Stimulated activated naive B cell treated with anti-CD40 and anti-IgM and Interleukin-4, amounts not matched to agents 10 μg/mL and 1 μg/mL and 100 μg/mL, for 72 hours (primary cell): ENCODE data around the gene SLC25A43.
A peak's percentile ranks its signal among the peaks of the same experiment; 100 is the strongest.

Experiments
- ATAC-seq, 2 donors: fragments of 150-1000 bp; cut with Tn5 transposase; replicated peaks; 2 replicates each; pipeline ENCODE4 v1.10.0; 2021; ENCODE audit warnings: moderate library complexity in 1 of 2
- DNase-seq: peaks from one replicate; pipeline ENCODE4 v3.0.0; 2021
- H3K27ac Mint-ChIP-seq: one replicate; pipeline ENCODE4 v1.8.0; 2022; ENCODE audit warnings: mild to moderate bottlenecking, mixed read lengths
- H3K27me3 Mint-ChIP-seq, 2 donors: one replicate each; pipeline ENCODE4 v1.8.0; 2022; ENCODE audit warnings: mixed read lengths in 2 of 2
- H3K36me3 Mint-ChIP-seq, 2 donors: one replicate each; pipeline ENCODE4 v1.8.0; 2022; ENCODE audit warnings: mixed read lengths in 2 of 2, mild to moderate bottlenecking in 1 of 2
- H3K4me1 Mint-ChIP-seq, 2 donors: one replicate each; pipeline ENCODE4 v1.8.0; 2022; ENCODE audit warnings: mixed read lengths in 2 of 2, mild to moderate bottlenecking in 1 of 2
- H3K4me3 Mint-ChIP-seq, 2 donors: one replicate each; pipeline ENCODE4 v1.8.0; 2022; ENCODE audit warnings: mild to moderate bottlenecking in 2 of 2, mixed read lengths in 2 of 2, moderate library complexity in 1 of 2
- H3K9me3 Mint-ChIP-seq, 2 donors: one replicate each; pipeline ENCODE4 v1.8.0; 2022; ENCODE audit warnings: mixed read lengths in 2 of 2, mild to moderate bottlenecking in 1 of 2

Gene SLC25A43

GRCh38 chrX:119467842-119468550 is 68.9 kb downstream of the SLC25A43 start, which contains the start of gene SLC25A5:
Gene SLC25A5, plus strand, starts transcription at chrX:119468444. Its CDS starts 72 bp downstream, at chrX:119468516.
- DNase-seq, result peak; percentile 79
- H3K4me1 Mint-ChIP-seq, result peaks cover 9 to 16% of the 10 kb centered on the region in 2 donors

GRCh38 chrX:119468551-119469312 is 69.6 kb downstream of the SLC25A43 start:
- Mint-ChIP-seq H3K4me3 (peak overlapping the region; percentile 89 to 96), H3K27me3 (no peaks in the 10 kb centered on the region), H3K4me1 (peaks cover 9 to 16% of the 10 kb centered on the region in 2 donors), H3K9me3 (no peaks in the 10 kb centered on the region), H3K36me3 (peaks cover 17 to 22% of the 10 kb centered on the region in 2 donors), H3K27ac (peak overlapping the region; percentile 97)
- ATAC-seq (peak; percentile 77), DNase-seq (peak; percentile 84)

More at GRCh38 chrX:119467842-119468550, 68.9 kb downstream of the SLC25A43 start, which contains the start of gene SLC25A5:
- Mint-ChIP-seq H3K27ac (peak within 1 kb of the TSS; percentile 97), H3K4me3 (peak within 1 kb of the TSS; percentile 89 to 96), H3K27me3 (no peaks in the 10 kb centered on the region), H3K36me3 (peaks cover 17 to 22% of the 10 kb centered on the region in 2 donors), H3K9me3 (no peaks in the 10 kb centered on the region)
- peak; percentile 88 to 90 for ATAC-seq

GRCh38 chrX:119469313-119469635 is 70.1 kb downstream of the SLC25A43 start:
- Mint-ChIP-seq H3K27ac (peak overlapping the region; percentile 97), H3K4me3 (peak overlapping the region; percentile 89 to 96), H3K9me3 (no peaks in the 10 kb centered on the region), H3K4me1 (peaks cover 9 to 16% of the 10 kb centered on the region in 2 donors), H3K36me3 (peaks cover 17 to 22% of the 10 kb centered on the region in 2 donors), H3K27me3 (no peaks in the 10 kb centered on the region)
- no peak for DNase-seq
- ATAC-seq, result no peak

DNA sequence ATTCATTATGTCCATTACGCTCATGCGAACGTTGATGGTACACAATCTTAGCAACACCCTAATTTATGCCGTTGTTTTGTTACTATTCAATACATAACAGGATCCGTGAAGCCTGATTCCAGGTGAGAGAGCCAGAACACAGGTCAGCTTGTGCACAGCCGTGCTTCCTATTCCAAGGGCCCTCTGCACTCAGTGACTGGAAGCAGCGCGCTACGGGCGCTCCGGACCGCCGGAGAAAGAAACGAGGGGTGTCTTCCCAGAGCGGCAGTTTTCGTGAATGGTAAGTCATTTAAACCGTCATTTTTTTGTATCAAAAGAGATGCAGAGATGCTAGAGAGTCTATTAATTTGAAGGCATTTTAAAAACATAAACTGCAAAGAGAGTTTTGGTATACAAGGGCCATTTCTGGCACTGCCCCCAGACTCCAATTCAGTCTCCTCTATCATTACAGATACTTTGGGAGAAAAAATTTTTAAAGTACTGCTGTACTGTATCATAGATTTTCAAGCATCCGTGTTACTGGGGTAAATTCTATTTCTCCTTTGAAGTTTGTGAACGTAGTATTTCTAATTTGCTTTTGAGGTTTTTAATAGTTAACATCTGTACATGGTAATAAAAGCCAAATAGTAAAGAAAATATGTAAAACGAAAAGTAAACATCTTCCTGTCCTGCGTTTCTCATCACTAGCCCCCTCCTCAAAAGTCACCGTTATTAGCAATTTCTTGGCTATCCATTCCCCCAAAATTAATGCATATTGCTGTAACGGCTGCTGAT is 75.7 kb downstream of the SLC25A43 start:
- no peaks in the 10 kb centered on the region for H3K4me1 Mint-ChIP-seq
- H3K27ac Mint-ChIP-seq, result no peak overlapping the region
- H3K4me3 Mint-ChIP-seq, result no peak overlapping the region

GRCh38 chrX:119475389-119476101 is 76.4 kb downstream of the SLC25A43 start:
- ATAC-seq, result no peak
- H3K36me3 Mint-ChIP-seq, result peaks cover 2 to 3% of the 10 kb centered on the region in 2 donors

More for the DNA sequence above, 75.7 kb downstream of the SLC25A43 start:
- DNase-seq, result no peak
- Mint-ChIP-seq H3K9me3 (no peaks in the 10 kb centered on the region), H3K27me3 (peaks cover 0 to 5% of the 10 kb centered on the region in 2 donors), H3K36me3 (peaks cover 4 to 10% of the 10 kb centered on the region in 2 donors)
- ATAC-seq, result no peak

DNA sequence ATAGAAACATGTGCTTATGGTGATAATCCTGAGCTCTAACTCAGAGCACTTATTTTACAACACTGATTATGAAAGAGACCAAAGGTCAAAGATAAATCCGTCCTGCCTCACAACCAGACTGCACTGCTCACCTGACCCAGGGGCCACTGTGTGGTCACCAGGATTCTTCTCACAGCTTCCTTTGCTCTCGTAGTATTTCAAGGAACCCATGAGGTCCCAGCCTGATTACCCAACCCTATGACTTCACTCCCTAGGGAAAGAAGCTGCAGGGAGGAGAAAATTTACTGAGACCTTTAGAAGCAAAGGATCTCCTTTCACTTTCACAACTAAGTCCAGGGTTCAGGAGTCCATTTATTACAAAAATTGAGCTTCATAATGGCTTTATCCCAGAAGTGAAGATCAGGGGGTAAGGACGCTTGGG is 78.7 kb downstream of the SLC25A43 start:
- H3K9me3 Mint-ChIP-seq, result no peaks in the 10 kb centered on the region

More at GRCh38 chrX:119475389-119476101, 76.4 kb downstream of the SLC25A43 start:
- DNase-seq, result no peak
- peaks cover 0 to 9% of the 10 kb centered on the region in 2 donors for H3K27me3 Mint-ChIP-seq
- no peak overlapping the region for H3K4me3 Mint-ChIP-seq
- H3K27ac Mint-ChIP-seq, result no peak overlapping the region
- H3K4me1 Mint-ChIP-seq, result no peaks in the 10 kb centered on the region
- H3K9me3 Mint-ChIP-seq, result no peaks in the 10 kb centered on the region

GRCh38 chrX:119478504-119478903 is 79.4 kb downstream of the SLC25A43 start:
- peaks cover 4 to 11% of the 10 kb centered on the region in 2 donors for H3K4me1 Mint-ChIP-seq
- no peak for DNase-seq
- peaks cover 0 to 15% of the 10 kb centered on the region in 2 donors for H3K27me3 Mint-ChIP-seq
- no peak overlapping the region for H3K27ac Mint-ChIP-seq
- H3K9me3 Mint-ChIP-seq, result no peaks in the 10 kb centered on the region
- ATAC-seq, result no peak
- no peaks in the 10 kb centered on the region for H3K36me3 Mint-ChIP-seq
- no peak overlapping the region for H3K4me3 Mint-ChIP-seq

More for the DNA sequence above, 78.7 kb downstream of the SLC25A43 start:
- DNase-seq, result no peak
- Mint-ChIP-seq H3K4me1 (peaks cover 2 to 7% of the 10 kb centered on the region in 2 donors), H3K36me3 (no peaks in the 10 kb centered on the region), H3K27ac (no peak overlapping the region), H3K4me3 (no peak overlapping the region), H3K27me3 (peaks cover 0 to 10% of the 10 kb centered on the region in 2 donors)
- ATAC-seq, result no peak

GRCh38 chrX:119479845-119480244 is 80.7 kb downstream of the SLC25A43 start:
- Mint-ChIP-seq H3K4me1 (peaks cover 4 to 11% of the 10 kb centered on the region in 2 donors), H3K4me3 (no peak overlapping the region), H3K36me3 (no peaks in the 10 kb centered on the region), H3K9me3 (no peaks in the 10 kb centered on the region), H3K27ac (no peak overlapping the region), H3K27me3 (peaks cover 0 to 15% of the 10 kb centered on the region in 2 donors)
- no peak for DNase-seq
- ATAC-seq, result no peak

GRCh38 chrX:119481323-119481801 is 82.2 kb downstream of the SLC25A43 start:
- H3K27me3 Mint-ChIP-seq, result peaks cover 0 to 16% of the 10 kb centered on the region in 2 donors
- H3K4me3 Mint-ChIP-seq, result no peak overlapping the region
- H3K4me1 Mint-ChIP-seq, result peaks cover 4 to 11% of the 10 kb centered on the region in 2 donors
- H3K36me3 Mint-ChIP-seq, result no peaks in the 10 kb centered on the region
- DNase-seq (no peak), ATAC-seq (no peak)
- no peaks in the 10 kb centered on the region for H3K9me3 Mint-ChIP-seq
- H3K27ac Mint-ChIP-seq, result no peak overlapping the region

- Mint-ChIP-seq H3K36me3 (no peaks in the 10 kb centered on the region), H3K27me3 (peaks cover 0 to 16% of the 10 kb centered on the region in 2 donors), H3K9me3 (no peaks in the 10 kb centered on the region), H3K4me3 (peak overlapping the region; percentile 86 to 90), H3K27ac (peak overlapping the region; percentile 63), H3K4me1 (peaks cover 4 to 11% of the 10 kb centered on the region in 2 donors)
- ATAC-seq (peak; percentile 20 to 28), DNase-seq (no peak)
Observed at GRCh38 chrX:119482041-119482440, 82.9 kb downstream of the SLC25A43 start.

- ATAC-seq (peak; percentile 91), DNase-seq (peak; percentile 56)
- Mint-ChIP-seq H3K4me3 (peak overlapping the region; percentile 86 to 90), H3K27ac (peak overlapping the region; percentile 63), H3K27me3 (peaks cover 0 to 16% of the 10 kb centered on the region in 2 donors), H3K36me3 (no peaks in the 10 kb centered on the region), H3K4me1 (peaks cover 4 to 11% of the 10 kb centered on the region in 2 donors), H3K9me3 (no peaks in the 10 kb centered on the region)
Observed at GRCh38 chrX:119482481-119483480, 83.6 kb downstream of the SLC25A43 start.

- Mint-ChIP-seq H3K27ac (no peak overlapping the region), H3K4me3 (no peak overlapping the region), H3K36me3 (no peaks in the 10 kb centered on the region), H3K4me1 (peaks cover 4 to 11% of the 10 kb centered on the region in 2 donors), H3K27me3 (peaks cover 0 to 18% of the 10 kb centered on the region in 2 donors), H3K9me3 (no peaks in the 10 kb centered on the region)
- DNase-seq, result no peak
- ATAC-seq, result no peak
Observed at GRCh38 chrX:119486745-119487144, 87.6 kb downstream of the SLC25A43 start.
